Gastroesophageal sphincter (tissue), 3 donors: ENCODE results near the gene MTERF4.

Experiments used
- CTCF ChIP-seq, 4 experiments: fragments of 200-600 bp in 2 of 4; fragments of 450-650 bp in 2 of 4; sonication (generic) in 1 of 4; IDR thresholded peaks; one replicate each; pipeline ENCODE4 v1.5.1; 2017 to 2019; ENCODE audit warnings: antibody characterized with exemption in 4 of 4, mild to moderate bottlenecking in 2 of 4, moderate library complexity in 2 of 4
- POLR2A ChIP-seq, 2 donors: fragments of 450-650 bp; IDR thresholded peaks; one replicate each; pipeline ENCODE4 v1.6.1; 2017; ENCODE audit warnings: antibody characterized with exemption in 2 of 2, mild to moderate bottlenecking in 2 of 2, moderate library complexity in 1 of 2
- POLR2AphosphoS5 ChIP-seq: sonication (generic); formaldehyde crosslinking; IDR thresholded peaks from one replicate; pipeline ENCODE4 v1.6.1; 2017; ENCODE audit warnings: antibody characterized with exemption

GRCh38 chr2:241071677-241072111, 30.4 kb downstream of the MTERF4 start:
- TF ChIP-seq CTCF (IDR thresholded peaks at IDR 0.05) (no peak), POLR2A (IDR thresholded peaks at IDR 0.05) (no peak), POLR2AphosphoS5 (no peak)
